Pons (tissue), 1 donor: Measurements from ENCODE around the gene OTUD1.

ENCODE experiments used
- DNase-seq: peaks from one replicate; pipeline ENCODE4 v3.0.0-alpha.2; 2016; ENCODE audit warnings: low spot score

OTUD1 gene

GRCh38 chr10:23467548-23467947 lies 28.7 kb downstream of the OTUD1 start:
- no peak for DNase-seq

DNA sequence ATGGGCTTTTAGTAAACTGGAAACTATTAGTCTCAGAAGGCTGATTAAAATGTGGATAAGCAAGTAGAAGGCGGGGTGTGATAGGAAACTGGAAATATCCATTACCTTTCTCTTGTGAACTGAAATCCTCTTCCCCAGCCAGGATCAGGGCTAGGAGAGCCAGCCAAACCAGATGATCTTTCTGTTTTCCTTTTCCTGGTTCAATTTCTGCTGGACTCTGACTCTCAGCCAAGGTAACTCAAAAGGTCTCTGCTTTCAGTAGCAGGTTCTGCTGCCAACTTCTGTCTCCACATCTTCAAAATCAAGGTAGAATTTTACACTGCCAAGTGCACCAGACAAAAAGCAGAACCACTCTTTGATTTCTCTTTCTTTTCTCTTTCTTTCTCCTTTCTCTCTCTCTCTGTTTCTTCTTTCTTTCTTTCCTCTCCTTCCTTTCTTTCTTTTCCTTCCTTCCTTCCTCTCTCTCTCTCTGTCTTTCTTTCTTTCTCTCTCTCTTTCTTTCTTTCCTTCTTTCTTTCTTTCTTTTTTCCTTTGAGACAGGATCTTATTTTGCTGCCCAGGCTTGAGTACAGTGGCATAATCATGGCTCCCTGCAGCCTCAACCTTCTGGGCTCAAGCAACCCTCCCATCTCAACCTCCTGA lies 30.8 kb downstream of the OTUD1 start:
- DNase-seq, result no peak

DNA sequence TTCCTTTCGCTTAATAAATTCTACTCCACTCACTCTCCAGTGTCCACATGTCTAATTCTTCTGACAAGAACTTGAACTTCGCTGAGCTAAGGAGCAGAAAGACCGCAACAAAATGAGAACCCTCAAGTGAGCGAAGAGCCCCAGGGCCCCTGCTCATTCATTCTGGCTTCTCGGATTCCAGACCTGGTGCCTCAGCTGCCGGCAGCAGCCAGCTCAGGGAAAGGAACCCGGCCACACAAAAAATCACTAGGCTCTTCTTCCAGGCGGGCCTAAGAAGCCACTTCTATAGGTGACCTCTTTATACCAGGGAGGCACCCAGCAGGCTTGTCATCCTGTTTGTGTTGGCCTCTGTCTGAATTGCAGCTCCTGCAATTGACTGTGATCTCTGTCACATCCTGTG lies 33.3 kb downstream of the OTUD1 start:
- no peak for DNase-seq

DNA sequence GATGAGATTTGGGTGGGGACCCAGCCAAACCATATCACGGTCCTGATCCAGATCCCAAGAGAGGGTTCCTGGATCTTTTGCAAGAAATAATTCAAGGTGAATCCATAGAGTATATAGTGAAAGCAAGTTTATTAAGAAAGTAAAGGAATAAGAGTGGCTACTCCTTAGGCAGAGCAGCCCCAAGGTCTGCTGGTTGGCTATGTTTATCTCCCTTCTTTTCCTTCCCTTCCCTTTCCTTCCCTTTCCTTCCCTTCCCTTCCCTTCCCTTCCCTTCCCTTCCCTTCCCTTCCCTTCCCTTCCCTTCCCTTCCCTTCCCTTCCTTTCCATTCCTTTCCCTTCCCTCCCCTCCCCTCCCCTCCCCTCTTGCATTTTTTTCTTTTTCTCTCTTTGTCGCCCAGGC lies 35.2 kb downstream of the OTUD1 start:
- DNase-seq, result no peak

DNA sequence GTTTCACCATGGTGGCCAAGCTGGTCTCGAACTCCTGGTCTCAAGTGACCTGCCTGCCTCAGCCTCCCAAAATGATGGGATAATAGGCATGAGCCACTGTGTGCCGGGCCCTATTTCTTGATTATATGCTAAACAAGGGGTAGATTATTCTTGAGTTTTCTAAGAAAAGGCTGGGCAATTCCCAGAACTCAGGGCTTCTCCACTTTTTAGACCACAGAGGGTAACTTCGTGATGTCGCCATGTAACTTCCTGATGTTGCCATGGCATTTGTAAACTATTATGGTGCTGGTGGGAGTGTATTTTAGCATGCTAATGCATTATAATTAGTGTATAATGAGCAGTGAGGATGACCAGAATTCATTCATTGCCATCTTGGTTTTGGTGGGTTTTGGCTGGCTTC lies 35.8 kb downstream of the OTUD1 start:
- DNase-seq, result no peak

GRCh38 chr10:23478570-23478969 lies 39.7 kb downstream of the OTUD1 start:
- no peak for DNase-seq

DNA sequence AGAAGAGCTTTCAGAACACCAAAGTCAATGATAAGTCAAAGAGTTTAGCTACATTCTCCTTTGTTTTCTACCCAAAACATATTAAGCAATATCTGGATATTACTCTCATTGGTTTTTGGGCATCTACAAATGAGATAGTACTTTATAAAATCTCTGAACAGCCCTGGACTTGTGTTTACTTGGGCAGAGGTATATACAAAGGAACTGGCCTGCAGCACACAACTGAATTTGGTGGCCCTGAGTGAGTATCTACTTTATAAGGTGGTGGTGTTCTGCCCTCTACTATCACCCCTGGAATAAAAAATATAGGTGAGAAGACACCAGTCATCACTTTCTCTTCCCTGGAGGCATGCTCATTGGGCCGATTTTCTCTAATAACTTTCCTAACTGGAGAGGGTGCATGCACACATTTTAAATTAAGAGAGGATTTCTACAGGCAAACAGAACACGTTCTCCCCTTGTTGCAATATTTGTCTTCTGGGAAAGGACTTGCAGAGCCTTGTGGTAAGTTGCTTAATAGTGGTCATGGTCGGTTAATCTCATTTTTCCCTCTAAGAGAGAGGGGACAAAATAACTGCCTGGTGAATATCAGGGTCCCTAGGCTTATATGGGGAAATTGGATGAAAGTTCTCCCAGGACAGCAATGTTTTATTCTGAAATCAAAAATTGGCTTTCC lies 41.1 kb downstream of the OTUD1 start:
- DNase-seq, result no peak

GRCh38 chr10:23481363-23481961 lies 42.6 kb downstream of the OTUD1 start:
- DNase-seq, result no peak

DNA sequence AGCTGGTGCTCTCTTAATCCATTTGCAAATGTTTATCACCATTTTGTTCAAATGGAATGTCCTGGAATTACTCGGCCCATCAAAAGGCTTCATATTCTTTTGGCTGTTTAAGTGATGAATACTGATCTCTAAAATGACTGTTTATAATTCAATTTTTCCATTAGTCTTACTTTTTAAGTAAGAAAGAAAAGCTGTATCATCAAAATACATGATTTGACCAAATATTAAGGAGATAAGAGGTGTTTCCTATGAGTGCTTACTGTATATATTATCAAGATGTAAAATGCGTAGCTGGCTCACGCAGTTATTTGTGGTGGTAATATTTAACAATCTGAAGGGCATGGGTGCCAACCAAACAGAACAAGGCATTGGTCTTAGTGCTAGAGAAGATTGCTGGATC lies 51.2 kb downstream of the OTUD1 start:
- no peak for DNase-seq
